GM04503 (cell line): Measurements from ENCODE around the gene GGTA1.
"Not testable (repeated sequence)": the region's sequence is repeated elsewhere in the genome, so short reads cannot be mapped to it uniquely, and the experiment has no call there.

Experiments used
- DNase-seq: peaks from one replicate; pipeline ENCODE4 v3.0.0-alpha.2; 2012; ENCODE audit warnings: low read depth

GGTA1 gene

GRCh38 chr9:121499427-121500164 lies at the start of gene GGTA1:
Gene GGTA1, minus strand, starts transcription at chr9:121499844. Its CDS starts 31,922 bp downstream, at chr9:121467922.
- DNase-seq: no peak

GRCh38 chr9:121548666-121549065 lies 49.0 kb upstream of the GGTA1 start:
- no peak for DNase-seq

GRCh38 chr9:121545875-121546423 lies 46.3 kb upstream of the GGTA1 start:
- peak; percentile 43 for DNase-seq

GRCh38 chr9:121545150-121545874 lies 45.7 kb upstream of the GGTA1 start:
- DNase-seq: no peak

- no peak for DNase-seq
Observed at GRCh38 chr9:121542025-121542424, 42.4 kb upstream of the GGTA1 start.

- DNase-seq: no peak
Observed at GRCh38 chr9:121541256-121541655, 41.6 kb upstream of the GGTA1 start.

- DNase-seq: no peak
Observed at GRCh38 chr9:121538221-121538620, 38.6 kb upstream of the GGTA1 start.

- DNase-seq: no peak
Observed at GRCh38 chr9:121537283-121537682, 37.6 kb upstream of the GGTA1 start.

- DNase-seq: no peak
Observed at GRCh38 chr9:121532881-121533280, 33.2 kb upstream of the GGTA1 start.

GRCh38 chr9:121529237-121529987 lies 29.8 kb upstream of the GGTA1 start:
- DNase-seq: peak; percentile 93

GRCh38 chr9:121528642-121529041 lies 29.0 kb upstream of the GGTA1 start:
- no peak for DNase-seq

- DNase-seq: no peak
Observed at GRCh38 chr9:121527371-121527770, 27.7 kb upstream of the GGTA1 start.

- DNase-seq: not testable (repeated sequence)
Observed at GRCh38 chr9:121519688-121520087, 20.0 kb upstream of the GGTA1 start.

GRCh38 chr9:121518634-121519033 lies 19.0 kb upstream of the GGTA1 start:
- DNase-seq: no peak

- not testable (repeated sequence) for DNase-seq
Observed at GRCh38 chr9:121513166-121513565, 13.5 kb upstream of the GGTA1 start.

- no peak for DNase-seq
Observed at GRCh38 chr9:121510766-121511550, 11.3 kb upstream of the GGTA1 start.

- DNase-seq: no peak
Observed at GRCh38 chr9:121509180-121509579, 9.5 kb upstream of the GGTA1 start.

GRCh38 chr9:121508415-121508814 lies 8.8 kb upstream of the GGTA1 start:
- no peak for DNase-seq

GRCh38 chr9:121505903-121506735 lies 6.5 kb upstream of the GGTA1 start:
- no peak for DNase-seq

GRCh38 chr9:121503444-121503843 lies 3.8 kb upstream of the GGTA1 start:
- DNase-seq: no peak

- DNase-seq: no peak
Observed at GRCh38 chr9:121500165-121500478, 478 bp upstream of the GGTA1 start.
